GM18873 (cell line): Measurements from ENCODE around the gene IMMT.

Source experiments
- ATAC-seq: cut with Tn5 transposase; IDR thresholded peaks from one replicate; pipeline ENCODE4 v1.9.1; 2021; ENCODE audit warnings: mild to moderate bottlenecking, moderate library complexity, moderate number of reproducible peaks; ENCODE audit not compliant: unreplicated experiment, low FRiP score

IMMT gene

GRCh38 chr2:86147793-86148192 lies 47.5 kb downstream of the IMMT start:
- ATAC-seq, result no peak

- ATAC-seq, result no peak
Observed at GRCh38 chr2:86143926-86144685, 51.2 kb downstream of the IMMT start.

GRCh38 chr2:86143307-86143706 lies 52.0 kb downstream of the IMMT start:
- ATAC-seq, result no peak

GRCh38 chr2:86142436-86143257 lies 52.6 kb downstream of the IMMT start:
- ATAC-seq, result no peak

- ATAC-seq, result no peak
Observed at GRCh38 chr2:86140969-86141392, 54.3 kb downstream of the IMMT start.

- ATAC-seq, result no peak
Observed at GRCh38 chr2:86139981-86140380, 55.3 kb downstream of the IMMT start.

- ATAC-seq, result no peak
Observed at GRCh38 chr2:86138736-86139625, 56.3 kb downstream of the IMMT start.

GRCh38 chr2:86136141-86136540 lies 59.1 kb downstream of the IMMT start:
- ATAC-seq, result no peak

- no peak for ATAC-seq
Observed at GRCh38 chr2:86135653-86136052, 59.6 kb downstream of the IMMT start.

GRCh38 chr2:86134709-86135108 lies 60.6 kb downstream of the IMMT start:
- ATAC-seq, result no peak

- no peak for ATAC-seq
Observed at GRCh38 chr2:86124683-86125082, 70.6 kb downstream of the IMMT start.

GRCh38 chr2:86123328-86123925 lies 71.8 kb downstream of the IMMT start:
- no peak for ATAC-seq

GRCh38 chr2:86118130-86118529 lies 77.1 kb downstream of the IMMT start:
- no peak for ATAC-seq

GRCh38 chr2:86107031-86107430 lies 88.2 kb downstream of the IMMT start:
- ATAC-seq, result no peak

- peak; percentile 84 for ATAC-seq
Observed at GRCh38 chr2:86105969-86106945, 89.0 kb downstream of the IMMT start, which contains the start of gene PTCD3. Gene PTCD3, plus strand, starts transcription at chr2:86106235. Its CDS starts 13 bp downstream, at chr2:86106248.

- peak; percentile 56 for ATAC-seq
Observed at GRCh38 chr2:86105252-86105968, 89.9 kb downstream of the IMMT start, which contains the start of gene POLR1A. Gene POLR1A, minus strand, starts transcription at chr2:86105886. Its CDS starts 110 bp downstream, at chr2:86105776.

- no peak for ATAC-seq
Observed at GRCh38 chr2:86102157-86102556, 93.1 kb downstream of the IMMT start.

GRCh38 chr2:86097913-86098312 lies 97.3 kb downstream of the IMMT start:
- no peak for ATAC-seq
